ENCODE results near the gene CLCA2.

DNA sequence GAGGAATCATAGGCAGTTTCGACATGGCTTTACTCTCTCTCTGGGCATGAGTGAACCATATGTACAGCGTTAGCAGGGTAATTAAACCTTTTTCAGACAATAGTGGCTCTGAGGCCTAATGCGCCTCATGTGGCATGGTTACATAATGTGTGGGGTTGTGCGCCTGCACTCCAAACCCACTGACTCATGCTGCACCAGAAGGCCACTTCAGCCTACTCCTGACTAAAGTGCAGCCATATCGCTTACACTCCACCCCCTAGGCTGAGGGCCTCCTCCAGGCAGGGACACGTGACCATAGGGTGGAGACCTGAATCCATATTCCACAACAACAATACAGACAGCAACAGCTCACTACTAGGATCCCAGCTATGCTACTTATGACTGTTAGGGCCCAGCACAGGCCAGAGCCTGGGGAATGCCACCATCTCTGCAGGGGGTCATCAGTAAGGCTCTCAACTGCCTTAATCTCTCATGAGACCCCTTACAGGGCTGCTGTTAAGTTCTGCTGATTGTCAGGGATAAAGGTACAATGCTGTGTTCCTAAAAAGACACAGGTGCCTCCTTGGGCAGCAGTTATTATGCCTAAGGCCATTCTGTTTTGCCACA lies 14.5 kb upstream of the CLCA2 start:
- no peak for TF ChIP-seq RCOR1 (IDR thresholded peaks at IDR 0.05; ENCODE audit: low read length)
- TF ChIP-seq, protein P1, sequence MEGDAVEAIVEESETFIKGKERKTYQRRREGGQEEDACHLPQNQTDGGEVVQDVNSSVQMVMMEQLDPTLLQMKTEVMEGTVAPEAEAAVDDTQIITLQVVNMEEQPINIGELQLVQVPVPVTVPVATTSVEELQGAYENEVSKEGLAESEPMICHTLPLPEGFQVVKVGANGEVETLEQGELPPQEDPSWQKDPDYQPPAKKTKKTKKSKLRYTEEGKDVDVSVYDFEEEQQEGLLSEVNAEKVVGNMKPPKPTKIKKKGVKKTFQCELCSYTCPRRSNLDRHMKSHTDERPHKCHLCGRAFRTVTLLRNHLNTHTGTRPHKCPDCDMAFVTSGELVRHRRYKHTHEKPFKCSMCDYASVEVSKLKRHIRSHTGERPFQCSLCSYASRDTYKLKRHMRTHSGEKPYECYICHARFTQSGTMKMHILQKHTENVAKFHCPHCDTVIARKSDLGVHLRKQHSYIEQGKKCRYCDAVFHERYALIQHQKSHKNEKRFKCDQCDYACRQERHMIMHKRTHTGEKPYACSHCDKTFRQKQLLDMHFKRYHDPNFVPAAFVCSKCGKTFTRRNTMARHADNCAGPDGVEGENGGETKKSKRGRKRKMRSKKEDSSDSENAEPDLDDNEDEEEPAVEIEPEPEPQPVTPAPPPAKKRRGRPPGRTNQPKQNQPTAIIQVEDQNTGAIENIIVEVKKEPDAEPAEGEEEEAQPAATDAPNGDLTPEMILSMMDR (IDR thresholded peaks at IDR 0.05) = no peak
- TF ChIP-seq TAF1 (IDR thresholded peaks at IDR 0.05; ENCODE audit: borderline replicate concordance, low read depth, low read length) = no peak
- TF ChIP-seq EZH2phosphoT487 (IDR thresholded peaks at IDR 0.05; ENCODE audit: borderline replicate concordance, low read depth) = no peak
- TF ChIP-seq CHD2 (IDR thresholded peaks at IDR 0.05; ENCODE audit: low read length, partially characterized antibody) = no peak
- no peak for TF ChIP-seq MXI1 (IDR thresholded peaks at IDR 0.05; ENCODE audit: low read depth, low read length)
- no peak for TF ChIP-seq RAD21 (IDR thresholded peaks at IDR 0.05; ENCODE audit: low read length)
- TF ChIP-seq SIN3A (IDR thresholded peaks at IDR 0.05; ENCODE audit: borderline replicate concordance, low read depth, low read length) = no peak
- no peak for TF ChIP-seq ELF1 (IDR thresholded peaks at IDR 0.05)
- TF ChIP-seq, protein P2, sequence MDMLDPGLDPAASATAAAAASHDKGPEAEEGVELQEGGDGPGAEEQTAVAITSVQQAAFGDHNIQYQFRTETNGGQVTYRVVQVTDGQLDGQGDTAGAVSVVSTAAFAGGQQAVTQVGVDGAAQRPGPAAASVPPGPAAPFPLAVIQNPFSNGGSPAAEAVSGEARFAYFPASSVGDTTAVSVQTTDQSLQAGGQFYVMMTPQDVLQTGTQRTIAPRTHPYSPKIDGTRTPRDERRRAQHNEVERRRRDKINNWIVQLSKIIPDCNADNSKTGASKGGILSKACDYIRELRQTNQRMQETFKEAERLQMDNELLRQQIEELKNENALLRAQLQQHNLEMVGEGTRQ (IDR thresholded peaks at IDR 0.05; ENCODE audit: borderline replicate concordance, low read depth, low read length) = no peak
- no peak for TF ChIP-seq FOSL2 (IDR thresholded peaks at IDR 0.05; ENCODE audit: borderline replicate concordance, low read depth)

All from SK-N-SH (cell line).